Measurements from ENCODE around the gene SPPL2C.
A peak's percentile ranks its signal among the peaks of the same experiment; 100 is the strongest.

Gene SPPL2C

GRCh38 chr17:45894022-45894784 is 49.5 kb downstream of the SPPL2C start, which contains the start of gene MAPT:
Gene MAPT (plus strand): TSS chr17:45894554. CDS start chr17:45962338, 67,784 bp downstream.
- H3K4me1 ChIP-seq (ENCODE audit: control insufficient read depth, low read depth, low read length): no peaks in the 10 kb centered on the region
- H3K79me2 ChIP-seq (ENCODE audit: control insufficient read depth, insufficient read depth, low read length): no peaks in the 10 kb centered on the region
- peaks cover 43% of the 10 kb centered on the region for H3K27me3 ChIP-seq (ENCODE audit: insufficient read depth, low read length, poor library complexity)
- peak within 1 kb of the TSS; percentile 81 for H3K56ac ChIP-seq (ENCODE audit: low read length)
- H3K4me3 ChIP-seq (ENCODE audit: low read length): peak within 1 kb of the TSS; percentile 29
- H3K18ac ChIP-seq (ENCODE audit: low read length): peak within 1 kb of the TSS; percentile 62
- H3K23ac ChIP-seq (ENCODE audit: low read length): no peak within 1 kb of the TSS
- H4K8ac ChIP-seq (ENCODE audit: low read depth, low read length): no peak within 1 kb of the TSS
- H2BK15ac ChIP-seq (replicated peaks; ENCODE audit: low read depth): no peak within 1 kb of the TSS
- no peak within 1 kb of the TSS for H2BK5ac ChIP-seq (ENCODE audit: low read length)
- no peak within 1 kb of the TSS for H3K4ac ChIP-seq (ENCODE audit: low read depth, low read length)
- H3K27ac ChIP-seq (ENCODE audit: low read depth, low read length): no peak within 1 kb of the TSS
- peak; percentile 95 for DNase-seq
- WGBS (ENCODE audit: extremely low coverage, insufficient coverage, low lambda C conversion rate): no CpG with 5 or more reads among the region's 97 CpGs
- peak within 1 kb of the TSS; percentile 85 for H3K4me2 ChIP-seq (ENCODE audit: low read length)
- H2AK5ac ChIP-seq (ENCODE audit: low read length): no peak within 1 kb of the TSS
- no peaks in the 10 kb centered on the region for H3K36me3 ChIP-seq (ENCODE audit: control insufficient read depth, insufficient read depth, low read length)
- H4K5ac ChIP-seq (ENCODE audit: low read length): no peak within 1 kb of the TSS
- H3K79me1 ChIP-seq (ENCODE audit: low read length): no peaks in the 10 kb centered on the region
- peak within 1 kb of the TSS; percentile 67 for H3K9ac ChIP-seq (ENCODE audit: low read length)
- no peak within 1 kb of the TSS for H2BK120ac ChIP-seq (ENCODE audit: low read depth, low read length)

DNA sequence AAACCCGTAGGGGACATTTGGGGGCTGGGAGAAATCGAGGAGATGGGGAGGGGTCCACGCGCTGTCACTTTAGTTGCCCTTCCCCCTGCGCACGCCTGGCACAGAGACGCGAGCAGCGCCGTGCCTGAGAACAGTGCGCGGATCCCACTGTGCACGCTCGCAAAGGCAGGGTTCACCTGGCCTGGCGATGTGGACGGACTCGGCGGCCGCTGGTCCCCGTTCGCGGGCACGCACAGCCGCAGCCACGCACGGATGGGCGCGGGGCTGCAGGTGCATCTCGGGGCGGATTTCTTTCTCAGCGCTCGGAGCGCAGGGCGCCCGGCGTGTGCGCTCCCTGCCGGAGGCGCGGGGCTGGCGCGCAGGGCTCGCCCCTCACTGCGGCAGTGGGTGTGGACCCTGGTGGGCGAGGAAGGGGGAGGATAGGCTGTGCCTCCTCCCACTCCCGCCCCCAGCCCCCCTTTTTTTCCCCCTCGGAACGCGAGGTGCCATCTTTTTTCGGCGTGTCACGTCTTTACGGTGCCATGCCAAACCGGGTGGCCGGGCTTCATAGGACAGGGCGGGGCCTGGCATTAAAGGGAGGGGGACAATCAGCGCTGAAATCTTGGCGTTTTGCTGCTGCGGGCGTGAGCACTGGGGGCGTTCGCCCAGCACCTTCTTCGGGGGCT is 50.8 kb downstream of the SPPL2C start:
- no peaks in the 10 kb centered on the region for H3K4me1 ChIP-seq (ENCODE audit: control insufficient read depth, low read depth, low read length)
- WGBS (ENCODE audit: extremely low coverage, insufficient coverage, low lambda C conversion rate): no CpG with 5 or more reads among the region's 63 CpGs
- no peak overlapping the region for H3K23ac ChIP-seq (ENCODE audit: low read length)
- no peak overlapping the region for H2AK5ac ChIP-seq (ENCODE audit: low read length)
- no peak overlapping the region for H3K4me3 ChIP-seq (ENCODE audit: low read length)
- H3K9ac ChIP-seq (ENCODE audit: low read length): no peak overlapping the region
- H3K27ac ChIP-seq (ENCODE audit: low read depth, low read length): no peak overlapping the region
- H3K79me1 ChIP-seq (ENCODE audit: low read length): no peaks in the 10 kb centered on the region
- no peak overlapping the region for H2BK15ac ChIP-seq (replicated peaks; ENCODE audit: low read depth)
- H3K4ac ChIP-seq (ENCODE audit: low read depth, low read length): no peak overlapping the region
- no peak overlapping the region for H4K8ac ChIP-seq (ENCODE audit: low read depth, low read length)
- no peaks in the 10 kb centered on the region for H3K79me2 ChIP-seq (ENCODE audit: control insufficient read depth, insufficient read depth, low read length)
- peaks cover 44% of the 10 kb centered on the region for H3K27me3 ChIP-seq (ENCODE audit: insufficient read depth, low read length, poor library complexity)
- no peak overlapping the region for H3K18ac ChIP-seq (ENCODE audit: low read length)
- no peak overlapping the region for H3K56ac ChIP-seq (ENCODE audit: low read length)
- no peaks in the 10 kb centered on the region for H3K36me3 ChIP-seq (ENCODE audit: control insufficient read depth, insufficient read depth, low read length)
- H2BK5ac ChIP-seq (ENCODE audit: low read length): no peak overlapping the region
- no peak overlapping the region for H2BK120ac ChIP-seq (ENCODE audit: low read depth, low read length)
- peak overlapping the region; percentile 25 for H3K4me2 ChIP-seq (ENCODE audit: low read length)
- DNase-seq: peak; percentile 27
- H4K5ac ChIP-seq (ENCODE audit: low read length): no peak overlapping the region

DNA sequence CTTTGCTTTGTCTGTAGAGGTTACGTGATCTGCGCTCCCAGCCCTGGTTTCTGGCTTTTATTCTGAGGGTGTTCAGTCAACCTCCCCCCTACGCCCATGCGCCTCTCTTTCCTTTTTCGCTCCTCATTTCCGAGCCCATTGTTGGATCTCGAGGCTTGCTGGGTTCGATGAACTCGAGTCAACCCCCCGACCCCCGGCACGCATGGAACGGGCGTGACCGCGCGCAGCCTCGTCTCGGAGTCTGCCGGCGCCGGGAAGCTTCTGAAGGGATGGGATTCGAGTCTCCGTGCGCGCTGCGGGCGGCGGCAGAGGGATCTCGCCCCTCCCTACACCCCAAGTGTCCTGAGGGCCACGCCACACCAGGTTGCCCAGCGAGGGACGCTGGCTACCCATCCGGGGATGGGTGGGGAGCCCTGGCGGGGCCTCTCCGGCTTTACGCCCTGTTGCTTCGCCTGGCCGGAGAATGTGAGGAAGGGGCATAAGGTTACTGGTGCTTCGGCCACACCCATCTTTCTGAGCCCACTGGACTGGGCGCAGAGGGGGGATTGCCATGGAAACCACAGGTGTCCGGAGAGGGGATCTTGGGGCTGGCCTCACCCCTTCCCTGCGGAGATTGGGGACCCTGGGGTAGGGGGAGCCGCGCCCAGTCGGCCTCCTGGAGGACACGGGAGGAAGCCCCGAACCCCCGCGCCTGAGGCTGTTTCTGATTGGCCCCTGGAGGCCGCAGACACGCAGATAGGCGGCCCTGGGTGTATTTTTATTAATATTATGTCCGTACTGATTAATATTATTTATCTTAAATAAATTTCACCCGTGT is 51.5 kb downstream of the SPPL2C start:
- Histone ChIP-seq H3K56ac (ENCODE audit: low read length) (no peak overlapping the region), H4K5ac (ENCODE audit: low read length) (no peak overlapping the region)
- no peak for DNase-seq

More for the DNA sequence above, 51.5 kb downstream of the SPPL2C start:
- no peak overlapping the region for H2BK5ac ChIP-seq (ENCODE audit: low read length)
- H2BK120ac ChIP-seq (ENCODE audit: low read depth, low read length): no peak overlapping the region
- H3K9ac ChIP-seq (ENCODE audit: low read length): no peak overlapping the region
- H3K4me2 ChIP-seq (ENCODE audit: low read length): no peak overlapping the region
- no peaks in the 10 kb centered on the region for H3K4me1 ChIP-seq (ENCODE audit: control insufficient read depth, low read depth, low read length)
- no peak overlapping the region for H3K23ac ChIP-seq (ENCODE audit: low read length)
- H3K4me3 ChIP-seq (ENCODE audit: low read length): no peak overlapping the region
- no peak overlapping the region for H3K4ac ChIP-seq (ENCODE audit: low read depth, low read length)
- H3K79me2 ChIP-seq (ENCODE audit: control insufficient read depth, insufficient read depth, low read length): no peaks in the 10 kb centered on the region
- H3K36me3 ChIP-seq (ENCODE audit: control insufficient read depth, insufficient read depth, low read length): no peaks in the 10 kb centered on the region
- H3K18ac ChIP-seq (ENCODE audit: low read length): no peak overlapping the region
- H4K8ac ChIP-seq (ENCODE audit: low read depth, low read length): no peak overlapping the region
- peaks cover 44% of the 10 kb centered on the region for H3K27me3 ChIP-seq (ENCODE audit: insufficient read depth, low read length, poor library complexity)
- no peaks in the 10 kb centered on the region for H3K79me1 ChIP-seq (ENCODE audit: low read length)
- no CpG with 5 or more reads among the region's 55 CpGs for whole genome bisulfite sequencing (ENCODE audit: extremely low coverage, insufficient coverage, low lambda C conversion rate)
- H2AK5ac ChIP-seq (ENCODE audit: low read length): no peak overlapping the region
- no peak overlapping the region for H2BK15ac ChIP-seq (replicated peaks; ENCODE audit: low read depth)
- no peak overlapping the region for H3K27ac ChIP-seq (ENCODE audit: low read depth, low read length)
